Suppressor macrophage treated with lipopolysaccharide for 4 hours (primary cell): ENCODE measurements around the gene MYNN.

Experiments used
- DNase-seq: peaks from one replicate; pipeline ENCODE4 v3.0.0-alpha.2; 2020

Gene MYNN

DNA sequence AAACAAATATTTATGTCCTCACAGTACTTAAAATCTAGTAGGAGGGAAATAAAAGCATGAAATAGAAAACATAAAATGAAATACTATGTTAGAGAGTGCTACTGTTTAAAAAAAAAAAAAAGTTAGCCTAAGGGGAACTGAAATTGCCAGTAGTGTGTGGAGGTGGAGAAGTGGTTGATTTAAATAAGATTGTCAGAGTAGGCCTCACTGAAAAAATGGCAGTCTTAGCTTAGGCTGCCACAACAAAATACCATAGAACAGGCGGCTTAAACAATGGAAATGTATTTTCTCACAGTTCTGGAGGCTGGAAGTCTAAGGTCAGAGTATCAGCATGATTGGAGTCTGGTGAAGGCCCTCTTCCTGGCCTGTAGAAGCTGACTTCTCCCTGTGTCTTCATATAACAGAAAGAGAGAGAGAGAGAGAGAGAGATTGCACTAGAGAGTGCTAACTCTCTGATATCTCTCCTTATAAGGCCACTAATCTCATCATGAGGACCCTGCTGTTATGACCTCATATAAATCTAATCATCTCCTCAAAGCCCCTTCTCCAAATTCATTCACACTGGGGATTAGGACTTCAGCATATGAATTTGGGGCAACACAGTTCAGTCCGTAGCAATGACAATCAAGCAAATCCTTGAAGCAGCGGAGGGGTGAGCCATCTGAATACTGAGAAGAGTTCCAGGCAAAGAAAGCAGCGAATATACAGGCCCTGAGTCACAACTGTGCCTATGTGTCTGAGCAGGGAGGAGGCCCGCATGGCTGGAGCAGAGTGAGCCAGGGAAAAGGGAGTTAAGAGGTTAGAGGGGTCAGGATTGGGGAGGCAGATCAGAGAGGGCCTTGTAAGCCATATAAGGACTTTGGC lies 63.1 kb downstream of the MYNN start:
- peak; percentile 17 for DNase-seq

DNA sequence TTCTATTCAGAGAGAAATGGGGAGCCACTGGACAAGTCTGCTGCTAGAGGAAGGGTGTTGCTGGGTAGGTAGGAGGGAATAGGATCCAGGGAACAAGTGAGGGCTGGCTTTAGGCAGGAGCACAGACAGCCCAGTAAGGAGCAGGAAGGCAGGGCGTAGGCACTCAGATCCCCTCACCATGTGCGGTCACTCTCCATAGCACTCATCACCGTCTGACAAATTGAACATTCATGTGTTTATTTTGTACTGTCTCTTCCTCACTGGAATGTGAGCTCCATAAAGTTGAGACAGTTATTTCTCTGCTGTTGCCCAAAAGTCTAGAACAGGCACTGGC lies 63.7 kb downstream of the MYNN start:
- no peak for DNase-seq

DNA sequence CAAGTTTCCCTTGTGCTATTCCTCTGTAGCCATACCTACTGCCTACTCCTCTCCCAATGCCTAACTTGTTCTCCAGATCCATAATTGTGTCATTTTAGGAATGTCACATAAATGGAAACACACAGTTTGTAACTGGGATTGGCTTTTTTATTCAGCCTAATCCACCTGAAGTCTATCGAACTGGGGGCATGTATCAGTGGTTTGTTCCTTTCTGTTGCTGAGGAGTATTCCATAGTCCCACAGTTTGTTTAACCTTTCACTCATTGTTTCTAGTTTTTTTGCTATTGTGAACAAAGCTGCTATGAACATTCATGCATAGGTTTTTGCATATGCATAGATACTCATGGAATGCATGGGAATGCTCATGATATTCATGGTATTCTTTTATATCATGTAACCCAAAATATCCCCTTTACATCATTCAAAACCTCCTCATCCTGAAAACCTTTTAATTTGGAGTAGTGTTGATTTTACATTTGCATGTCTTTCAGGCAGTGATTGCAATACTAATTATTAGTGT lies 65.4 kb downstream of the MYNN start:
- no peak for DNase-seq
